ENCODE results near the gene COL20A1.
"Not testable (repeated sequence)": the region's sequence is repeated elsewhere in the genome, so short reads cannot be mapped to it uniquely, and the experiment has no call there.

COL20A1 gene

DNA sequence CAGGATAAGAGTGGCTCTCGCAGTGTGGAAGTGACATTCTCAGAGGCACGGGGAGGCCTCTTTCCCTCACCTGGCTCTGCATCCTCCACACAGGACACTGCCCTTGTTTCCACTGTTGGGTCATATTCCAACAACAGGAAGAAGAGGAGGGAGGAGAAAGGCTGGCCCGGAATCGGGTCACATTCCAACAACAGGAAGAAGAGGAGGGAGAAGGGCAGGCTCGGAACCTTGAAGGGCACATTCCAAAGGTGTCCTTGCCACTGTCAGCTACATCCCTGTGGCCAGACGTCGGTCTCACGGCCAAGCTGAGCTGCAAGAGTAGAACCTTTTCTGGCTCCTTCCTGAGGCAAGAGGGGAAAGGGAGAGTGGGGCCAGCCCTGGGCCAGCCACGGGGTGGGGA, 42.7 kb downstream of the COL20A1 start:
- no peak for DNase-seq

DNA sequence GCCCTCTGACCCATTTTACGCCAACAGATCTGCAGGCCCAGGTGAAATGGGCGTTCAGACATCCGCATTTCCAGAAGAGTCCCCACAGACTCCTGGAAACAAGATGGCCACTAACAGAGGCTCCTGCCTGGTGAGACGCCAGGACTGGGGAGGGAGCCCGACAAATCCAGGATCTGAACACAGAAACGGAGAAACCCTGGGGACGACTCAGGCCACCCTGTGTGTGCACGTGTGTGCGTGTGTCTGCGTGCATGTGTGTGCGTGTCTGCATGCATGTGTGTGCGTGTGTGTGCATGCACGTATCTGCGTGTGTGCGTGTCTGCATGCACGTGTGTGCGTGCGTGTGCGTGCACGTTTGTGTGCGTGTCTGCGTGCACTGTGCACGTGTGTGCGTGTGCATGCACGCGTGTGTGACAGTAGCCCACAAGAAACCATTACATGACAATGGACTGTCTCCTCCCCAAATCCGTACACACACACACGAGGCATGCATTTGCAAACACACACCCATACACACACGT, 43.3 kb downstream of the COL20A1 start:
- DNase-seq, result no peak

GRCh38 chr20:63337786-63338420, 44.9 kb downstream of the COL20A1 start:
- no peak for DNase-seq

DNA sequence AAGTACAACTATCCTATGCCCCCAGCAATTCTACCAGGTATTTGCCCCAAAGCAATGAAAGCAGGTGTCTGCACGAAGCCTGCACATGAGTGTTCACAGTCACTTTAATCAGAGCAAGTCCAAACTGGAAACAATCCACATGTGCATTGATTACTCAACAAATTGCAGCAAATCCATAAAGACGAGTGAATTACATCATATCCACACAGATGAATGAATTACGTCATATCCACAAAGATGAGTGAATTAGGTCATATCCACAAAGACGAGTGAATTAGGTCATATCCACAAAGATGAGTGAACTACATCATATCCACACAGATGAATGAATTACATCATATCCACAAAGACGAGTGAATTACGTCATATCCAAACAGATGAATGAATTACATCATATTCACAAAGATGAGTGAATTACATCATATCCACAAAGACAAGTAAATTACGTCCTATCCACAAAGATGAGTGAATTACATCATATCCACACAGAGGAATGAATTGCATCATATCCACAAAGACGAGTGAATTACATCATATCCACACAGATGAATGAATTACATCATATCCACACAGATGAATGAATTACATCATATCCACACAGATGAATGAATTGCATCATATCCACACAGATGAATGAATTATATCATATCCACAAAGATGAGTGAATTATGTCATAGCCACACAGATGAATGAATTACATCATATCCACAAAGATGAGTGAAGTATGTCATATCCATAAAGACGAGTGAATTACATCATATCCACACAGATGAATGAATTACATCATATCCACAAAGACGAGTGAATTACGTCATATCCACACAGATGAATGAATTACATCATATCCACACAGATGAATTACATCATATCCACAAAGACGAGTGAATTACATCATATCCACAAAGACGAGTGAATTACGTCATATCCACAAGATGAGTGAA, 46.4 kb downstream of the COL20A1 start:
- not testable (repeated sequence) for DNase-seq

GRCh38 chr20:63340158-63340688, 47.2 kb downstream of the COL20A1 start:
- not testable (repeated sequence) for DNase-seq

- no peak for DNase-seq
These were observed 49.8 kb downstream of the COL20A1 start for GRCh38 chr20:63342561-63343459.

DNA sequence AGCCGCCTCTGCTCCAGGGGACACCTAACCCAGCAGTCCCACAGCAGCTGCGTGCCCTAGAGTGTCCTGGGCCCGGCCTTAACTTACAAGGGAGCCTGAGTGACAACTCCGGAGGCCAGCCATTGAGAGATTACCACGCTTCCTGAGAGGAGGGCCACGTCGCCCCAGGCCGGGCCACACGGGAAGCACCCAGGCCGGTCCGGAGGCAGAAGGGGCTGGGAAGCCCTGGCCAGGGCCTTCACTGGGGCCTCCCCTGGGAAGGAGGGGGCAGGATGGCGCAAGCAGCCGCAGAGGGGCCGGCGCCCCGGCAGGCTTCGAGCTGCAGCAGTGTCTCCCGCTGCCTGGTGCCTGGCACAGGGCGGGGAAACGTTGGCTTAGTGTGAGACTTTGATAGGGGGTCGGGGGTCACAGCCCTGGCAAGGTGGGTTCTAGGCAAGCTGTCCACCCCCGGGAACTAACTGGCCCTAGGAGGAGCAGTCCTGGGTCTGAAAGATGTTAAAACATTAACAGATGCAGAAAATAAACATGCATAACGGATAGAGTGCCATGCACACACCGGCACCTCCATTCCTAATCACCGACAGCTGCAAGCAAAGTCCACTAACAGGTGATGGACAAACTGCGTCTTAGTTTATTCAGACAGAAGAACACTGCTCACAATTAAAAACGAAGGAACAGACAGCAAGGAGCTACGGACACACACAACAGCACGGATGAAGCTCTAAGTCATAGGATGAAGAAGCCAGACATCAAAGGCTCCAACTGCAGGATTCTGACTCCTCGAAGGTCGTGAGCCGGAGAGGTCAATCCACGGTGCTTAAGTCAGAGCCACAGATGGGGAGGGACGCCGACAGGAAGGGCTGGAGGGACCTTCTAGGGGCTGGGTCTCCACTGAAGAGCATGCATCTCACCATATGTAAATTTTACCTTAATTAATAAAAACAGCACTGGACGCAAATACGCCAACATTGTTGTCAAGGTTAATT, 50.8 kb downstream of the COL20A1 start:
- no peak for DNase-seq

GRCh38 chr20:63344616-63345327, 51.8 kb downstream of the COL20A1 start:
- no peak for DNase-seq

GRCh38 chr20:63345328-63346100, 52.5 kb downstream of the COL20A1 start:
- DNase-seq, result no peak

GRCh38 chr20:63346131-63347080, 53.4 kb downstream of the COL20A1 start:
- DNase-seq, result no peak

GRCh38 chr20:63347081-63347741, 54.2 kb downstream of the COL20A1 start:
- DNase-seq, result no peak

DNA sequence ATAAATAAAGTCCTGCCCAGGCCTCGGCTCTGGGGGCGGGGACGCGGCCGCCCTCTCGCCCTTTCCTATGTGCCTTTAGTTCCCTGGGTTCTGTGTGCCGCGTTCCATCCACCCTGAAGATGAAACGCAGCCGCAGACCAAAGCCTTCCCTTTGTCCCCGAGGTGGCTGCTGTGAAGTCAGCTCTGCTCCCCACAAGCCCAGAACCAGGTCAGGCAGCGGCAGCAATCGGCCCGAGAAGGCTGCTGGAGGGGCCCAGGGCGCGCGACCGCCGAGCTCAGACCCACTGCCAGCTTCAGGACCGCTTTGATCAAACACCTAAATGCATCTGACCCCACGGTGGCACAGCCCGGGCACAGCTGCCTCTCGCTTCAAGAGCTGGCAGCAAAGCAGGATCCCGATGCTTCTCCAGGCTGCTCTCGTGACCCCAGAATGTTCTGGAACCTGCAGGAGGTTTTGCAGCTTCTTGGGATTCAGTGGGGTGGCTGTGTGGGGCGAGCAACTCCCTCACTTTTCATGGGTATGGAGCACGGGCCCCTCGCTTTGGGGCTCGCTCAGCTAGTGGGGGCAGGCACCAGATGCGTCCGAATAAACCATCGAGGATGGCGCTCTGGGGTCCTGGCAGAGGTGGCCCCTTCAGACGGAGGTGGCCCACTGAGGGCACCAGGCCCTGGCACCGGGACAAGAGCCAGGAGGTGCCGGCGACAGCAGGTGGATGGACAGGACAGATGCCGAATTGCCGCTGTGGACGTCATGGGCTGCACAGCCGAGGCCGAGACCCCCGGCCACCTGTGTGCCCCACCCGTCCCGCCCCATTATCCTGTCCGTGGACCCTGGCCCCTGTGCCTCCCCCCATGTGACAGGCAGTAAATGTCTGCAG, 55.2 kb downstream of the COL20A1 start:
- DNase-seq, result no peak

GRCh38 chr20:63348828-63349515, 56.0 kb downstream of the COL20A1 start:
- DNase-seq, result no peak

DNA sequence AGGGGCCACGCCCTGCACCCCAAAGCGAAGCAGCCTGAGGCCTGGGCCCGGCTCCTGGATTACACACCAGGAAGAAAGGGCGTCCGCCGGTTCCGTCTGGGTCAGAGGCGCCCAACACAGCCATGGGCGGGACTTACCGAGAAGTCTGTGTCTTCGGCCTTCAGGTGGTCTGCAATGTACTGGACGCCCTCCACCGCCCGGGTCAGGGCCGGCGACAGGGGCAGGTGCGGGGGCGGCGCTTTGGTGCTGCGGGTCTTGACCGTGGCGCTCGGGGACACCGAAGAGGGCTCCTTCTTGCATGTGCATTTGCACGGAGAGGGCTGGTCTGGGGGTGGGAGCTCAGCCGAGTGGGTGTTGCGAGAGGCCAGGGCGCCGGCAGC, 56.5 kb downstream of the COL20A1 start:
- no peak for DNase-seq

DNA sequence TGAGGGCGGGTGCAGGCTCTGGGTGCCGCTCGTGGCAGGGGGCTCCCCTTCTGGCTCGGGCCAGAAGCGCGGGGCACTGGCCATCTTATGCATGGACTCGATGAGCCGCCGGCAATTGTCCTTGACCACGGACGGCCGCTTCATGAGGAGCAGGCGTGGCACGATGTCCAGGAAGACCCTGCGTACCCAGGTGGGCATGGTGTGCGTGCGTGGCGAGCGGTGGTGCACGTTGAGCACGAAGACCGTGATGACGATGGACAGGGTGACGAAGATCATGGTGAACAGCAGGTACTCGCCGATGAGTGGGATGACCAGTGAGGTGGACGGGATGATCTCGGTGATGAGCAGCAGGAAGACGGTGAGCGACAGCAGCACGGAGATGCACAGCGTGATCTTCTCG, 57.2 kb downstream of the COL20A1 start:
- no peak for DNase-seq

- no peak for DNase-seq
These were observed 57.8 kb downstream of the COL20A1 start for GRCh38 chr20:63350597-63351325.
